Neural cell (in vitro differentiated cells): ENCODE data around the gene LHFPL6.

ENCODE experiments used
- CTCF ChIP-seq: fragments of 450-650 bp; IDR thresholded peaks from 2 replicates; pipeline ENCODE4 v1.5.1; 2014; ENCODE audit warnings: antibody characterized with exemption, mild to moderate bottlenecking, moderate library complexity; ENCODE audit not compliant: poor library complexity, severe bottlenecking
- EP300 ChIP-seq: fragments of 450-650 bp; conservative IDR thresholded peaks from 2 replicates; pipeline ENCODE4 v1.6.1; 2014; ENCODE audit warnings: antibody characterized with exemption, mild to moderate bottlenecking, moderate library complexity; ENCODE audit not compliant: poor library complexity, severe bottlenecking
- EZH2 ChIP-seq: fragments of 200-600, 300-800 bp; shearing (Covaris generic), sonication (generic); IDR thresholded peaks from 2 replicates; pipeline ENCODE4 v1.6.1; 2014; ENCODE audit warnings: antibody characterized with exemption, low read length, borderline replicate concordance, mild to moderate bottlenecking; ENCODE audit not compliant: insufficient read depth, poor library complexity, severe bottlenecking
- POLR2AphosphoS5 ChIP-seq: IDR thresholded peaks from 2 replicates; pipeline ENCODE4 v1.6.1; 2012
- REST ChIP-seq: IDR thresholded peaks from 2 replicates; pipeline ENCODE4 v1.6.1; 2012; ENCODE audit warnings: borderline replicate concordance
- SMC3 ChIP-seq: fragments of 450-650 bp; conservative IDR thresholded peaks from 2 replicates; pipeline ENCODE4 v1.6.1; 2014; ENCODE audit warnings: antibody characterized with exemption, mild to moderate bottlenecking, moderate library complexity; ENCODE audit not compliant: poor library complexity

- no peak for TF ChIP-seq POLR2AphosphoS5
- TF ChIP-seq SMC3: no peak
- peak; percentile 9 for TF ChIP-seq CTCF
- TF ChIP-seq EP300: no peak
- TF ChIP-seq REST: no peak
- no peak for TF ChIP-seq EZH2
Observed at GRCh38 chr13:39406688-39407087, 196.3 kb downstream of the LHFPL6 start.
